HepG2 (cell line): Measurements from ENCODE around the gene LBX2. TPM values are rescaled to one million over a fixed set of nuclear protein-coding genes. Genes with fewer than 3 reads are reported as not detected.

Experiments used
- ARNTL ChIP-seq: sonication (generic); formaldehyde crosslinking; IDR thresholded peaks from 2 replicates; pipeline ENCODE4 v1.4.0; 2020; ENCODE audit warnings: mild to moderate bottlenecking, missing genetic modification reagents
- BHLHE40 ChIP-seq: IDR thresholded peaks from 2 replicates; pipeline ENCODE4 v1.6.1; 2011; ENCODE audit warnings: low read length, improper control_type of control experiment
- EP300 ChIP-seq, 3 experiments: sonication (generic) in 1 of 3; formaldehyde crosslinking in 1 of 3; IDR thresholded peaks; 2 replicates each; pipeline versions ENCODE4 v1.5.1 to v1.6.1; 2011 to 2020; ENCODE audit warnings: low read depth in 2 of 3, low read length in 2 of 3, borderline replicate concordance in 1 of 3, improper control_type of control experiment in 1 of 3, mild to moderate bottlenecking in 1 of 3, missing genetic modification reagents in 1 of 3, moderate library complexity in 1 of 3
- KMT2A ChIP-seq: sonication (generic); formaldehyde crosslinking; IDR thresholded peaks from 2 replicates; pipeline ENCODE4 v1.4.0; 2020; ENCODE audit warnings: missing genetic modification reagents
- MYNN ChIP-seq: sonication (generic); formaldehyde crosslinking; IDR thresholded peaks from 2 replicates; pipeline ENCODE4 v1.4.0; 2020; ENCODE audit warnings: mild to moderate bottlenecking, low read depth, missing genetic modification reagents
- SMARCE1 ChIP-seq: fragments of 450-650 bp; IDR thresholded peaks from 2 replicates; pipeline ENCODE4 v1.6.1; 2017; ENCODE audit warnings: borderline replicate concordance
- ZBTB21 ChIP-seq: sonication (generic); formaldehyde crosslinking; IDR thresholded peaks from 2 replicates; pipeline ENCODE4 v1.4.0; 2020; ENCODE audit warnings: missing genetic modification reagents
- ZNF430 ChIP-seq: sonication (generic); formaldehyde crosslinking; IDR thresholded peaks from 2 replicates; pipeline ENCODE4 v1.9.0; 2021; ENCODE audit warnings: mild to moderate bottlenecking, missing genetic modification reagents
- polyA plus RNA-seq, 8 experiments: library from polyadenylated mRNA; depleted of rRNA in 3 of 8; stranded (reverse) in 7 of 8; unstranded in 1 of 8; fragments of >200 nt; fragmentation: Illumina TruSeq in 4 of 8; extraction: Trizol in 4 of 8; gene quantifications; 2 replicates each; pipeline versions ENCODE4 v1.2.1 to v1.2.3, GENCODE V29; 2011 to 2016; ENCODE audit warnings: low read depth in 4 of 8, missing spikeins in 1 of 8, mixed read lengths in 1 of 8; ENCODE audit not compliant: insufficient read depth in 1 of 8
- total RNA-seq, 5 experiments: library from RNA; depleted of rRNA; stranded (reverse); fragments of >200 nt; fragmentation: Illumina TruSeq; extraction: Trizol; gene quantifications; 2 replicates each; pipeline ENCODE4 v1.2.3, GENCODE V29; 2016; ENCODE audit warnings: low read depth in 1 of 5
- TF ChIP-seq, protein P1 (sequence below): sonication (generic); formaldehyde crosslinking; IDR thresholded peaks from 2 replicates; pipeline ENCODE4 v1.4.0; 2020; ENCODE audit warnings: missing genetic modification reagents, borderline replicate concordance
- TF ChIP-seq, protein P2 (sequence below): sonication (generic); formaldehyde crosslinking; IDR thresholded peaks from 2 replicates; pipeline ENCODE4 v1.4.0; 2020; ENCODE audit warnings: missing genetic modification reagents
- TF ChIP-seq, protein P3 (sequence below): sonication (generic); formaldehyde crosslinking; IDR thresholded peaks from 2 replicates; pipeline ENCODE4 v1.5.0; 2020; ENCODE audit warnings: mild to moderate bottlenecking, missing genetic modification reagents, borderline replicate concordance

The LBX2 gene
- total and polyA plus RNA-seq, 2 of the 13 experiments (the other 11 are each of a cell fraction or from before 2014, with no cell fraction given) = 6.4 to 8.1 TPM

DNA sequence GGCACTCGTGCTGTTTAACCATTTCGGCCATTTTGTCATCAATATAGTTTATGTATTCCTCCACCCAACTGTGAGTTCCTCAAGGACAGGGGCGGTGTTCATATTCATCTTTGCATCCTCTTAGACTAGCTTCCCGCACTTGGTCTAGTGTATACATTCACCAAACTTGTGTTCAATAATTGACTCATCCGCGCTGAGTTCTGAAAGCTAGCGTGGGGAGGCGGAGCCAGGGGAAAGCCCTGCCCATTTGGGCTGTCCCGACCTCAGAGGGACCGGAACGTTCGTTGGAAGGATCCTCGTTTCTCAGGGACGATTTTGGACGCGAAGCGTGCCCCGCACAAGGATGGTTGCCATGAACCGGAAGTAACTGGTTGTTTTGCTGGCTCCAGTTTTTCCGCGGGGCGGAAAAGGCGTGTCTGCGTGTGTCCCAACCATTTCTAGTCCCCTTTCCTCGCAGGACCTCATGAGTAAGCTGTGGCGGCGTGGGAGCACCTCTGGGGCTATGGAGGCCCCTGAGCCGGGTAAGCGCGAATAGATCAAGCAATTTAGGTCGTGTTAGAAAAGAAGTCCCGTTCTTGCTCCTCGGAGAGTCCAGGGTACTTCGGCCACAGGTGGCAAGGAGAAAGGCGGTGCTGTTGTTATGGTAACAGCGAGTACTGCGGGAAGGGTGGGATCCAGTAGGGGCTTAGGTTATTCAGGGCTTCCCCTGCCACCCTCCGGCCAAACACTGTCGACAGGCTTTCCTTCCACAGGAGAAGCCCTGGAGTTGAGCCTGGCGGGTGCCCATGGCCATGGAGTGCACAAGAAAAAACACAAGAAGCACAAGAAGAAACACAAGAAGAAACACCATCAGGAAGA, 44.5 kb downstream of the LBX2 start, which contains the start of gene INO80B (continued):
- TF ChIP-seq, protein P1, sequence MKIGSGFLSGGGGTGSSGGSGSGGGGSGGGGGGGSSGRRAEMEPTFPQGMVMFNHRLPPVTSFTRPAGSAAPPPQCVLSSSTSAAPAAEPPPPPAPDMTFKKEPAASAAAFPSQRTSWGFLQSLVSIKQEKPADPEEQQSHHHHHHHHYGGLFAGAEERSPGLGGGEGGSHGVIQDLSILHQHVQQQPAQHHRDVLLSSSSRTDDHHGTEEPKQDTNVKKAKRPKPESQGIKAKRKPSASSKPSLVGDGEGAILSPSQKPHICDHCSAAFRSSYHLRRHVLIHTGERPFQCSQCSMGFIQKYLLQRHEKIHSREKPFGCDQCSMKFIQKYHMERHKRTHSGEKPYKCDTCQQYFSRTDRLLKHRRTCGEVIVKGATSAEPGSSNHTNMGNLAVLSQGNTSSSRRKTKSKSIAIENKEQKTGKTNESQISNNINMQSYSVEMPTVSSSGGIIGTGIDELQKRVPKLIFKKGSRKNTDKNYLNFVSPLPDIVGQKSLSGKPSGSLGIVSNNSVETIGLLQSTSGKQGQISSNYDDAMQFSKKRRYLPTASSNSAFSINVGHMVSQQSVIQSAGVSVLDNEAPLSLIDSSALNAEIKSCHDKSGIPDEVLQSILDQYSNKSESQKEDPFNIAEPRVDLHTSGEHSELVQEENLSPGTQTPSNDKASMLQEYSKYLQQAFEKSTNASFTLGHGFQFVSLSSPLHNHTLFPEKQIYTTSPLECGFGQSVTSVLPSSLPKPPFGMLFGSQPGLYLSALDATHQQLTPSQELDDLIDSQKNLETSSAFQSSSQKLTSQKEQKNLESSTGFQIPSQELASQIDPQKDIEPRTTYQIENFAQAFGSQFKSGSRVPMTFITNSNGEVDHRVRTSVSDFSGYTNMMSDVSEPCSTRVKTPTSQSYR (CRISPR knock-in tag) = peak; percentile 25; the same call in 1 of the 2 replicates
- peak in 1 of 2 experiments; percentile 67; a peak in 2 of 4 replicates for TF ChIP-seq EP300 (IDR thresholded peaks at IDR 0.05; ENCODE audit: low read depth in 2 of 2, low read length in 2 of 2)
- TF ChIP-seq EP300 (CRISPR knock-in tag; IDR thresholded peaks at IDR 0.05; ENCODE audit: borderline replicate concordance) = peak; percentile 63; the same call in 1 of the 2 replicates
- peak; percentile 89 for TF ChIP-seq KMT2A (CRISPR knock-in tag)
- peak; percentile 92 for TF ChIP-seq ZNF430 (CRISPR knock-in tag)
- TF ChIP-seq, protein P2, sequence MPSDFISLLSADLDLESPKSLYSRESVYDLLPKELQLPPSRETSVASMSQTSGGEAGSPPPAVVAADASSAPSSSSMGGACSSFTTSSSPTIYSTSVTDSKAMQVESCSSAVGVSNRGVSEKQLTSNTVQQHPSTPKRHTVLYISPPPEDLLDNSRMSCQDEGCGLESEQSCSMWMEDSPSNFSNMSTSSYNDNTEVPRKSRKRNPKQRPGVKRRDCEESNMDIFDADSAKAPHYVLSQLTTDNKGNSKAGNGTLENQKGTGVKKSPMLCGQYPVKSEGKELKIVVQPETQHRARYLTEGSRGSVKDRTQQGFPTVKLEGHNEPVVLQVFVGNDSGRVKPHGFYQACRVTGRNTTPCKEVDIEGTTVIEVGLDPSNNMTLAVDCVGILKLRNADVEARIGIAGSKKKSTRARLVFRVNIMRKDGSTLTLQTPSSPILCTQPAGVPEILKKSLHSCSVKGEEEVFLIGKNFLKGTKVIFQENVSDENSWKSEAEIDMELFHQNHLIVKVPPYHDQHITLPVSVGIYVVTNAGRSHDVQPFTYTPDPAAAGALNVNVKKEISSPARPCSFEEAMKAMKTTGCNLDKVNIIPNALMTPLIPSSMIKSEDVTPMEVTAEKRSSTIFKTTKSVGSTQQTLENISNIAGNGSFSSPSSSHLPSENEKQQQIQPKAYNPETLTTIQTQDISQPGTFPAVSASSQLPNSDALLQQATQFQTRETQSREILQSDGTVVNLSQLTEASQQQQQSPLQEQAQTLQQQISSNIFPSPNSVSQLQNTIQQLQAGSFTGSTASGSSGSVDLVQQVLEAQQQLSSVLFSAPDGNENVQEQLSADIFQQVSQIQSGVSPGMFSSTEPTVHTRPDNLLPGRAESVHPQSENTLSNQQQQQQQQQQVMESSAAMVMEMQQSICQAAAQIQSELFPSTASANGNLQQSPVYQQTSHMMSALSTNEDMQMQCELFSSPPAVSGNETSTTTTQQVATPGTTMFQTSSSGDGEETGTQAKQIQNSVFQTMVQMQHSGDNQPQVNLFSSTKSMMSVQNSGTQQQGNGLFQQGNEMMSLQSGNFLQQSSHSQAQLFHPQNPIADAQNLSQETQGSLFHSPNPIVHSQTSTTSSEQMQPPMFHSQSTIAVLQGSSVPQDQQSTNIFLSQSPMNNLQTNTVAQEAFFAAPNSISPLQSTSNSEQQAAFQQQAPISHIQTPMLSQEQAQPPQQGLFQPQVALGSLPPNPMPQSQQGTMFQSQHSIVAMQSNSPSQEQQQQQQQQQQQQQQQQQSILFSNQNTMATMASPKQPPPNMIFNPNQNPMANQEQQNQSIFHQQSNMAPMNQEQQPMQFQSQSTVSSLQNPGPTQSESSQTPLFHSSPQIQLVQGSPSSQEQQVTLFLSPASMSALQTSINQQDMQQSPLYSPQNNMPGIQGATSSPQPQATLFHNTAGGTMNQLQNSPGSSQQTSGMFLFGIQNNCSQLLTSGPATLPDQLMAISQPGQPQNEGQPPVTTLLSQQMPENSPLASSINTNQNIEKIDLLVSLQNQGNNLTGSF (CRISPR knock-in tag) = no peak
- no peak for TF ChIP-seq SMARCE1
- TF ChIP-seq ZBTB21 (CRISPR knock-in tag) = peak; percentile 70; the same call in 1 of the 2 replicates
- peak; percentile 96 for TF ChIP-seq MYNN
- TF ChIP-seq, protein P3, sequence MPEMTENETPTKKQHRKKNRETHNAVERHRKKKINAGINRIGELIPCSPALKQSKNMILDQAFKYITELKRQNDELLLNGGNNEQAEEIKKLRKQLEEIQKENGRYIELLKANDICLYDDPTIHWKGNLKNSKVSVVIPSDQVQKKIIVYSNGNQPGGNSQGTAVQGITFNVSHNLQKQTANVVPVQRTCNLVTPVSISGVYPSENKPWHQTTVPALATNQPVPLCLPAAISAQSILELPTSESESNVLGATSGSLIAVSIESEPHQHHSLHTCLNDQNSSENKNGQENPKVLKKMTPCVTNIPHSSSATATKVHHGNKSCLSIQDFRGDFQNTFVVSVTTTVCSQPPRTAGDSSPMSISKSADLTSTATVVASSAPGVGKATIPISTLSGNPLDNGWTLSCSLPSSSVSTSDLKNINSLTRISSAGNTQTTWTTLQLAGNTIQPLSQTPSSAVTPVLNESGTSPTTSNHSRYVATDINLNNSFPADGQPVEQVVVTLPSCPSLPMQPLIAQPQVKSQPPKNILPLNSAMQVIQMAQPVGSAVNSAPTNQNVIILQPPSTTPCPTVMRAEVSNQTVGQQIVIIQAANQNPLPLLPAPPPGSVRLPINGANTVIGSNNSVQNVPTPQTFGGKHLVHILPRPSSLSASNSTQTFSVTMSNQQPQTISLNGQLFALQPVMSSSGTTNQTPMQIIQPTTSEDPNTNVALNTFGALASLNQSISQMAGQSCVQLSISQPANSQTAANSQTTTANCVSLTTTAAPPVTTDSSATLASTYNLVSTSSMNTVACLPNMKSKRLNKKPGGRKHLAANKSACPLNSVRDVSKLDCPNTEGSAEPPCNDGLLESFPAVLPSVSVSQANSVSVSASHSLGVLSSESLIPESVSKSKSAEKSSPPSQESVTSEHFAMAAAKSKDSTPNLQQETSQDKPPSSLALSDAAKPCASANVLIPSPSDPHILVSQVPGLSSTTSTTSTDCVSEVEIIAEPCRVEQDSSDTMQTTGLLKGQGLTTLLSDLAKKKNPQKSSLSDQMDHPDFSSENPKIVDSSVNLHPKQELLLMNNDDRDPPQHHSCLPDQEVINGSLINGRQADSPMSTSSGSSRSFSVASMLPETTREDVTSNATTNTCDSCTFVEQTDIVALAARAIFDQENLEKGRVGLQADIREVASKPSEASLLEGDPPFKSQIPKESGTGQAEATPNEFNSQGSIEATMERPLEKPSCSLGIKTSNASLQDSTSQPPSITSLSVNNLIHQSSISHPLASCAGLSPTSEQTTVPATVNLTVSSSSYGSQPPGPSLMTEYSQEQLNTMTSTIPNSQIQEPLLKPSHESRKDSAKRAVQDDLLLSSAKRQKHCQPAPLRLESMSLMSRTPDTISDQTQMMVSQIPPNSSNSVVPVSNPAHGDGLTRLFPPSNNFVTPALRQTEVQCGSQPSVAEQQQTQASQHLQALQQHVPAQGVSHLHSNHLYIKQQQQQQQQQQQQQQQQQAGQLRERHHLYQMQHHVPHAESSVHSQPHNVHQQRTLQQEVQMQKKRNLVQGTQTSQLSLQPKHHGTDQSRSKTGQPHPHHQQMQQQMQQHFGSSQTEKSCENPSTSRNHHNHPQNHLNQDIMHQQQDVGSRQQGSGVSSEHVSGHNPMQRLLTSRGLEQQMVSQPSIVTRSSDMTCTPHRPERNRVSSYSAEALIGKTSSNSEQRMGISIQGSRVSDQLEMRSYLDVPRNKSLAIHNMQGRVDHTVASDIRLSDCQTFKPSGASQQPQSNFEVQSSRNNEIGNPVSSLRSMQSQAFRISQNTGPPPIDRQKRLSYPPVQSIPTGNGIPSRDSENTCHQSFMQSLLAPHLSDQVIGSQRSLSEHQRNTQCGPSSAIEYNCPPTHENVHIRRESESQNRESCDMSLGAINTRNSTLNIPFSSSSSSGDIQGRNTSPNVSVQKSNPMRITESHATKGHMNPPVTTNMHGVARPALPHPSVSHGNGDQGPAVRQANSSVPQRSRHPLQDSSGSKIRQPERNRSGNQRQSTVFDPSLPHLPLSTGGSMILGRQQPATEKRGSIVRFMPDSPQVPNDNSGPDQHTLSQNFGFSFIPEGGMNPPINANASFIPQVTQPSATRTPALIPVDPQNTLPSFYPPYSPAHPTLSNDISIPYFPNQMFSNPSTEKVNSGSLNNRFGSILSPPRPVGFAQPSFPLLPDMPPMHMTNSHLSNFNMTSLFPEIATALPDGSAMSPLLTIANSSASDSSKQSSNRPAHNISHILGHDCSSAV = no peak
- TF ChIP-seq BHLHE40 = peak; percentile 53; the same call in 1 of the 2 replicates
- TF ChIP-seq ARNTL (CRISPR knock-in tag) = peak; percentile 83
